Heart left ventricle (tissue), 16 donors: ENCODE data around the gene ELMOD3. TPM values are rescaled to one million over a fixed set of nuclear protein-coding genes. Genes with fewer than 3 reads are reported as not detected.
A peak's percentile ranks its signal among the peaks of the same experiment; 100 is the strongest.

Experiments
- ATAC-seq, 4 donors: fragments of 200-7000 bp; cut with Tn5 transposase; one replicate each; pipeline ENCODE4 v1.9.1; 2020 to 2022; ENCODE audit warnings: moderate library complexity in 4 of 4, mild to moderate bottlenecking in 3 of 4, moderate number of reproducible peaks in 1 of 4
- DNase-seq, 5 donors: peaks; one replicate each; pipeline ENCODE4 v3.0.0-alpha.2; 2020
- H3K27ac ChIP-seq, 12 donors: fragments of 200-600 bp; sonication (generic) in 4 of 12; one replicate each; pipeline versions ENCODE4 v1.5.0 to v1.8.0; 2016 to 2022; ENCODE audit warnings: mild to moderate bottlenecking in 2 of 12
- H3K27me3 ChIP-seq, 9 donors: fragments of 200-600 bp; sonication (generic) in 2 of 9; one replicate each; pipeline versions ENCODE4 v1.5.1 to v1.8.0; 2016 to 2022; ENCODE audit warnings: mild to moderate bottlenecking in 3 of 9
- H3K36me3 ChIP-seq, 9 donors: fragments of 200-600 bp; sonication (generic) in 2 of 9; one replicate each; pipeline versions ENCODE4 v1.5.0 to v1.8.0; 2018 to 2022; ENCODE audit warnings: mild to moderate bottlenecking in 2 of 9
- H3K4me1 ChIP-seq, 12 donors: fragments of 200-600 bp; sonication (generic) in 4 of 12; one replicate each; pipeline versions ENCODE4 v1.5.0 to v1.8.0; 2016 to 2022; ENCODE audit warnings: mild to moderate bottlenecking in 3 of 12
- H3K4me3 ChIP-seq, 12 donors: fragments of 200-600 bp; sonication (generic) in 4 of 12; one replicate each; pipeline versions ENCODE4 v1.5.0 to v1.8.0; 2017 to 2022; ENCODE audit warnings: mild to moderate bottlenecking in 9 of 12, moderate library complexity in 4 of 12
- H3K9me3 ChIP-seq, 12 donors: fragments of 200-600 bp; sonication (generic) in 4 of 12; one replicate each; pipeline versions ENCODE4 v1.5.0 to v1.8.0; 2016 to 2022; ENCODE audit warnings: mild to moderate bottlenecking in 1 of 12
- CTCF ChIP-seq, 12 donors: fragments of 200-600 bp; sonication (generic) in 4 of 12; IDR thresholded peaks; one replicate each; pipeline versions ENCODE4 v1.5.0 to v1.8.0; 2018 to 2022; ENCODE audit warnings: antibody characterized with exemption in 12 of 12, mild to moderate bottlenecking in 5 of 12
- POLR2A ChIP-seq, 2 donors: fragments of 450-650 bp; IDR thresholded peaks; one replicate each; pipeline ENCODE4 v1.6.1; 2017; ENCODE audit warnings: antibody characterized with exemption in 2 of 2, mild to moderate bottlenecking in 2 of 2, moderate library complexity in 2 of 2
- WGBS, 4 donors: extraction: QIAGEN DNeasy Blood & Tissue Kit in 2 of 4; methylation state at CpG; one replicate each; pipeline versions ENCODE4 v1.1.5 to v1.1.7; 2013 to 2018; 5-methylcytosine and 5-hydroxymethylcytosine counted together
- intact Hi-C, 10 donors: fragments of 100-400 bp; cut with DNase I; formaldehyde crosslinking; loops; one replicate each; pipeline versions ENCODE4 v1.11.1 to v1.14.2; 2022
- long read RNA-seq, 3 donors: library from polyadenylated mRNA; unstranded; transcript quantifications; one replicate each; pipeline ENCODE4 v2.0.0, GENCODE V29; 2020 to 2021
- polyA plus RNA-seq, 2 donors: library from polyadenylated mRNA; stranded (reverse); fragments of 200-250 nt; gene quantifications; one replicate each; pipeline ENCODE4 v1.2.3, GENCODE V29; 2013
- total RNA-seq, 9 donors: library from RNA; depleted of rRNA in 2 of 9; stranded (reverse); fragments of >200 nt in 2 of 9; fragmentation: NEBNext Ultra II Directional in 3 of 9; extraction: Animal tissue kit (Norgen Biotek cat#: 25700) in 3 of 9; gene quantifications; one replicate each; pipeline versions ENCODE4 v1.1.0 to v1.2.4, GENCODE V29; 2016 to 2023
- donor health status: ischemic (EF 13 %, LVEDD 7.1; RV severe dilation, severe dysfunction).
- donor health status: healthy with polysubstance abuse.
- donor health status: DM: no; HTN: yes; CAD: no.
- donor health status: DM: no; HTN: no; CAD: no.
- donor health status: ischemic (EF 25% LVEDD 6.9; RV normal size, moderate dysfunction).
- donor health status: ischemic (EF 25% LVEDD 5.7; RV mildly dilated, moderate dysfunction).
- donor health status: healthy.
- donor health status: DM: yes; HTN: yes; CAD: no.
- donor health status: ischemic (EF 35%, LVEDD 5.7; RV mildly dilated, moderate dysfunction).
- donor health status: nonischemic (EF 11% LVEDD 7.7; RV severe dilation, severe dysfunction).
- donor health status: DM: yes; HTN: yes; CAD: no.
- donor health status: PGD.
- donor health status: ischemic (EF 29% LVEDD 5.4; RV normal size, mild dysfunction).
- donor health status: nonischemic (EF 23%, LVEDD 6.1; RV moderate dilation, normal function).

Gene ELMOD3
- total RNA-seq (10 to 100 TPM in 4 of 9 donors, 1 to 10 TPM in 5; 6.0 to 18.0 (median 9.5) TPM), polyA plus RNA-seq (10 to 100 TPM; 10.2 to 12.5 TPM)
- long read RNA-seq, donor 1, partial matches to known transcripts, result 4 of 17 reads
- long read RNA-seq, donor 1, other reads (novel, unspliced or antisense), result 9 of 17 reads
- long read RNA-seq, donor 2, transcript ELMOD3-202 (13 exons, 2,332 nt), result major isoform, 5 of 42 reads
- long read RNA-seq, donor 2, partial matches to known transcripts, result 11 of 42 reads
- long read RNA-seq, donor 2, other reads (novel, unspliced or antisense), result 23 of 42 reads
- long read RNA-seq, donor 3, partial matches to known transcripts, result 1 of 15 reads
- long read RNA-seq, donor 3, other reads (novel, unspliced or antisense), result 10 of 15 reads

- WGBS, 4 donors, result 1 to 3% (median 1%) methylated on average over 29 to 42 of the region's 42 CpGs
- Histone ChIP-seq H3K27ac (peak within 1 kb of the TSS; percentile 51 to 92 (median 88)), H3K4me3 (peak within 1 kb of the TSS; percentile 57 to 89 (median 76)), H3K36me3 (peaks cover 0 to 62% (median 49%) of the 10 kb centered on the region in 9 donors), H3K27me3 (no peaks in the 10 kb centered on the region), H3K4me1 (peaks cover 0 to 37% (median 21%) of the 10 kb centered on the region in 12 donors), H3K9me3 (no peaks in the 10 kb centered on the region)
- peak; percentile 60 to 96 for TF ChIP-seq POLR2A (IDR thresholded peaks at IDR 0.05)
- TF ChIP-seq CTCF (IDR thresholded peaks at IDR 0.05), result no peak
- DNase-seq (peak; percentile 97 to 99 (median 99)), ATAC-seq (peak; percentile 97 to 99 (median 98))
- intact Hi-C loops, result loop anchor here in 1 of 10 donors (1.0 to 5.0 kb wide), 2 partner anchors 26 to 198 kb away; no protein-coding TSS in a partner anchor
Observed at GRCh38 chr2:85354286-85355072, at the start of gene ELMOD3, which contains the start of gene RETSAT. Gene ELMOD3 (plus strand): TSS chr2:85354769. CDS start chr2:85357199, 2,430 bp downstream. Gene RETSAT (minus strand): TSS chr2:85354528. CDS start chr2:85354507, 21 bp downstream.

- intact Hi-C loops, result loop anchor here in 1 of 10 donors (10.0 kb wide), 1 partner anchor 383 kb away; no protein-coding TSS in a partner anchor
- Histone ChIP-seq H3K4me1 (peaks cover 0 to 38% (median 10%) of the 10 kb centered on the region in 12 donors), H3K27me3 (no peaks in the 10 kb centered on the region), H3K4me3 (no peak overlapping the region), H3K27ac (peak overlapping the region in 8 of 12 donors; percentile 4 to 51 (median 34)), H3K36me3 (peaks cover 0 to 67% (median 37%) of the 10 kb centered on the region in 9 donors), H3K9me3 (no peaks in the 10 kb centered on the region)
- ATAC-seq, result no peak
- no peak for DNase-seq
- WGBS, 4 donors, result 63 to 74% (median 66%) methylated on average over 9 of the region's 9 CpGs
- no peak for TF ChIP-seq CTCF (IDR thresholded peaks at IDR 0.05)
- no peak for TF ChIP-seq POLR2A (IDR thresholded peaks at IDR 0.05)
Observed at GRCh38 chr2:85307527-85307897, 47.1 kb upstream of the ELMOD3 start.

- DNase-seq, result no peak
- 75 to 81% (median 78%) methylated on average over 6 of the region's 6 CpGs for WGBS, 4 donors
- no peak overlapping the region for H3K27ac ChIP-seq
Observed at GRCh38 chr2:85308201-85308600, 46.4 kb upstream of the ELMOD3 start.

More at GRCh38 chr2:85308201-85308600, 46.4 kb upstream of the ELMOD3 start:
- Histone ChIP-seq H3K36me3 (peaks cover 0 to 61% (median 31%) of the 10 kb centered on the region in 9 donors), H3K9me3 (no peaks in the 10 kb centered on the region), H3K27me3 (no peaks in the 10 kb centered on the region), H3K4me3 (no peak overlapping the region), H3K4me1 (peaks cover 0 to 38% (median 10%) of the 10 kb centered on the region in 12 donors)
- TF ChIP-seq POLR2A (IDR thresholded peaks at IDR 0.05) (no peak), CTCF (IDR thresholded peaks at IDR 0.05) (no peak)
- no peak for ATAC-seq
- intact Hi-C loops, result loop anchor here in 1 of 10 donors (10.0 kb wide), 1 partner anchor 383 kb away; no protein-coding TSS in a partner anchor
